Measurements from ENCODE around the gene DNAJC17. TPM values are rescaled to one million over a fixed set of nuclear protein-coding genes. Genes with fewer than 3 reads are reported as not detected.

Gene DNAJC17
- polyA plus RNA-seq, 1 experiment: 25.8 TPM

- TF ChIP-seq, protein P1, sequence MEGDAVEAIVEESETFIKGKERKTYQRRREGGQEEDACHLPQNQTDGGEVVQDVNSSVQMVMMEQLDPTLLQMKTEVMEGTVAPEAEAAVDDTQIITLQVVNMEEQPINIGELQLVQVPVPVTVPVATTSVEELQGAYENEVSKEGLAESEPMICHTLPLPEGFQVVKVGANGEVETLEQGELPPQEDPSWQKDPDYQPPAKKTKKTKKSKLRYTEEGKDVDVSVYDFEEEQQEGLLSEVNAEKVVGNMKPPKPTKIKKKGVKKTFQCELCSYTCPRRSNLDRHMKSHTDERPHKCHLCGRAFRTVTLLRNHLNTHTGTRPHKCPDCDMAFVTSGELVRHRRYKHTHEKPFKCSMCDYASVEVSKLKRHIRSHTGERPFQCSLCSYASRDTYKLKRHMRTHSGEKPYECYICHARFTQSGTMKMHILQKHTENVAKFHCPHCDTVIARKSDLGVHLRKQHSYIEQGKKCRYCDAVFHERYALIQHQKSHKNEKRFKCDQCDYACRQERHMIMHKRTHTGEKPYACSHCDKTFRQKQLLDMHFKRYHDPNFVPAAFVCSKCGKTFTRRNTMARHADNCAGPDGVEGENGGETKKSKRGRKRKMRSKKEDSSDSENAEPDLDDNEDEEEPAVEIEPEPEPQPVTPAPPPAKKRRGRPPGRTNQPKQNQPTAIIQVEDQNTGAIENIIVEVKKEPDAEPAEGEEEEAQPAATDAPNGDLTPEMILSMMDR (IDR thresholded peaks at IDR 0.05; ENCODE audit: low read depth, low read length): no peak
- no peak for DNase-seq (ENCODE audit: low read depth, low spot score)
- H3K27me3 ChIP-seq (ENCODE audit: control insufficient read depth, insufficient read depth, low read length): peaks cover 32% of the 10 kb centered on the region
- no peak overlapping the region for H3K4me3 ChIP-seq (ENCODE audit: low read depth, low read length)
- H3K9me3 ChIP-seq (ENCODE audit: control insufficient read depth, insufficient read depth, low read length): no peaks in the 10 kb centered on the region
- CTCF ChIA-PET: no interaction called here
- no peak overlapping the region for H3K27ac ChIP-seq (ENCODE audit: low read depth, low read length)
- POLR2A ChIA-PET: no interaction called here
These were observed 46.1 kb upstream of the DNAJC17 start for GRCh38 chr15:40853241-40853890.

- ChIA-PET CTCF (no interaction called here), POLR2A (no interaction called here)
- DNase-seq (ENCODE audit: low read depth, low spot score): no peak
- Histone ChIP-seq H3K4me3 (ENCODE audit: low read depth, low read length) (no peak overlapping the region), H3K27me3 (ENCODE audit: control insufficient read depth, insufficient read depth, low read length) (peaks cover 35% of the 10 kb centered on the region), H3K27ac (ENCODE audit: low read depth, low read length) (no peak overlapping the region), H3K9me3 (ENCODE audit: control insufficient read depth, insufficient read depth, low read length) (no peaks in the 10 kb centered on the region)
- TF ChIP-seq, protein P1 (IDR thresholded peaks at IDR 0.05; ENCODE audit: low read depth, low read length): no peak
These were observed 45.3 kb upstream of the DNAJC17 start for GRCh38 chr15:40852529-40852928.

DNA sequence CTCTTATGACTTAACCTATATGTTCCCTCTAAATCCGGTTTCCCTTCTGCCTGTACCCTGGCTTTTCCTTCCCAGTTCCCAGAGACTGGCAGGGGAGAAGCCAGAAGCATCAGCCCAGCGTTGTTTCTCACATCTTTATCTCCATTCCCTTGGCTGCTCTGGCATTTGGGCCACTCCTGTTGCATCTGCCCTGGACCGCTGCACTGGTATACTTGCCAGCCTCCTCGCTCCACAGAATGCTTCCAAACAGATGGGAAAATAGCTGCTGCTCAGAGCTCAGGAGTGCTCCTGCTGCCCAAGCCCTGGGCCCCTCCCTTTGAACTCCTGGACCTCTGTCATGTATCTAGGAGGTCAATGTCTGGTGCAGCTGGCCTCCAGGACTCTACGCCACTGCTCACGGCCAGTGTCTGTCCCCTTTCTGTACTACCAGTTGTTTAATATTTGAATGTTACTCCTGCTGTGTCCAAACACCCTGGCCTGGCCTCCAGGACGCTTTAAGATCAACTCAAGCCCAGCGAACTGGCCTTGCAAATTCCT lies 43.4 kb upstream of the DNAJC17 start:
- CTCF ChIA-PET: interaction anchor here (1.0 to 5.4 kb wide), 2 partner anchors 8 to 35 kb away, joined by 3 to 44 read pairs; no protein-coding TSS in a partner anchor

GRCh38 chr15:40847223-40847961 lies 40.1 kb upstream of the DNAJC17 start:
- Histone ChIP-seq H3K27ac (ENCODE audit: low read depth, low read length) (no peak overlapping the region), H3K27me3 (ENCODE audit: control insufficient read depth, insufficient read depth, low read length) (peaks cover 43% of the 10 kb centered on the region), H3K4me3 (ENCODE audit: low read depth, low read length) (no peak overlapping the region), H3K9me3 (ENCODE audit: control insufficient read depth, insufficient read depth, low read length) (no peaks in the 10 kb centered on the region)
- ChIA-PET POLR2A (interaction anchor here (0.6 kb wide), 1 partner anchor 136 kb away, joined by 3 read pairs; no protein-coding TSS in a partner anchor), CTCF (interaction anchor here (1.1 to 5.4 kb wide), 2 partner anchors 12 to 45 kb away, joined by 3 to 44 read pairs; no protein-coding TSS in a partner anchor)
- no peak for DNase-seq (ENCODE audit: low read depth, low spot score)
- TF ChIP-seq, protein P1 (IDR thresholded peaks at IDR 0.05; ENCODE audit: low read depth, low read length): no peak

More for the DNA sequence above, 43.4 kb upstream of the DNAJC17 start:
- Histone ChIP-seq H3K27ac (ENCODE audit: low read depth, low read length) (no peak overlapping the region), H3K9me3 (ENCODE audit: control insufficient read depth, insufficient read depth, low read length) (no peaks in the 10 kb centered on the region), H3K4me3 (ENCODE audit: low read depth, low read length) (no peak overlapping the region), H3K27me3 (ENCODE audit: control insufficient read depth, insufficient read depth, low read length) (peaks cover 35% of the 10 kb centered on the region)
- no peak for DNase-seq (ENCODE audit: low read depth, low spot score)
- TF ChIP-seq, protein P1 (IDR thresholded peaks at IDR 0.05; ENCODE audit: low read depth, low read length): no peak
- POLR2A ChIA-PET: no interaction called here

DNA sequence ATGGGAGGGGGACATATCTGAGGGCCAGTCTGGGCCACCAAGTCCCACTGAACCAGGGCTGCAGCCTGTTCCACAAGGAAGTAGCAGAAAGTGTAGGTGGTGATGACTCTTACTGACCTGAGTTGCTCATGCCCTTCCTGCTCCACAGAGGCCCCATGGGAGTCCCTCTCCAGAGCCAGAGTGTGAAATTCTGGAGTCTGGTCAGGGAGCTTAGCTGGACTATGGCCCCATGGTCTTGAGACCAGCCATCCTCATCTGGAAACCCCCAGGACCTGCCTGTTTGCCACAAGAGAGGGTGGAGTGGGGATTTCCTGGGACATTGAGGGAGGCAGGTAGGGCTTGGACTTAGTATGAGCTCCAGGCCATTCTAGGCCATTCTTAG lies 39.6 kb upstream of the DNAJC17 start:
- no peak overlapping the region for H3K4me3 ChIP-seq (ENCODE audit: low read depth, low read length)
- no peaks in the 10 kb centered on the region for H3K9me3 ChIP-seq (ENCODE audit: control insufficient read depth, insufficient read depth, low read length)
- TF ChIP-seq, protein P1 (IDR thresholded peaks at IDR 0.05; ENCODE audit: low read depth, low read length): no peak
- ChIA-PET CTCF (interaction anchor here (1.1 to 5.4 kb wide), 2 partner anchors 12 to 45 kb away, joined by 3 to 44 read pairs; no protein-coding TSS in a partner anchor), POLR2A (no interaction called here)
- peaks cover 41% of the 10 kb centered on the region for H3K27me3 ChIP-seq (ENCODE audit: control insufficient read depth, insufficient read depth, low read length)
- DNase-seq (ENCODE audit: low read depth, low spot score): no peak
- no peak overlapping the region for H3K27ac ChIP-seq (ENCODE audit: low read depth, low read length)
